WTC11 (cell line): Measurements from ENCODE around the gene NFILZ. TPM values are rescaled to one million over a fixed set of nuclear protein-coding genes. Genes with fewer than 3 reads are reported as not detected.

Experiments used
- total RNA-seq: library from RNA; stranded (reverse); gene quantifications from 3 replicates; pipeline ENCODE4 v1.2.3, GENCODE V29; 2021

Gene NFILZ
- total RNA-seq, 1 experiment from 2014 or later: not detected

Other genes starting within 250 kb of the NFILZ start
- 108 to 127 TPM (median 120 TPM) in 3 replicates for gene RAB11B, start 240.3 kb upstream of the NFILZ start, total RNA-seq
- gene MARCHF2, start 217.3 kb upstream of the NFILZ start, total RNA-seq: 20.2 to 30.4 TPM (median 27.5 TPM) in 3 replicates
- 309 to 416 TPM (median 343 TPM) in 3 replicates for gene HNRNPM, start 185.7 kb upstream of the NFILZ start, total RNA-seq
- 0.46 to 1.1 TPM (median 0.66 TPM) in 3 replicates for gene PRAM1, start 128.0 kb upstream of the NFILZ start, total RNA-seq
- gene ZNF414, start 116.5 kb upstream of the NFILZ start, total RNA-seq: 38.2 to 47.4 TPM (median 46.1 TPM) in 3 replicates
- 2.8 to 3.3 TPM (median 3.2 TPM) in 3 replicates for gene MYO1F, start 53.2 kb upstream of the NFILZ start, total RNA-seq
- 11.4 to 16.0 TPM (median 14.8 TPM) in 3 replicates for gene ADAMTS10, start 19.9 kb upstream of the NFILZ start, total RNA-seq
- gene ACTL9, start 68.2 kb downstream of the NFILZ start, total RNA-seq: not detected in 3 replicates
- gene OR2Z1, start 91.0 kb downstream of the NFILZ start, total RNA-seq: not detected in 3 replicates
- 3.0 to 3.6 TPM (median 3.6 TPM) in 3 replicates for gene ZNF558, start 201.7 kb downstream of the NFILZ start, total RNA-seq
- gene MBD3L1, start 201.7 kb downstream of the NFILZ start, total RNA-seq: not detected in 3 replicates